GM23338 (cell line): ENCODE data around the gene FAM222A. TPM values are rescaled to one million over a fixed set of nuclear protein-coding genes. Genes with fewer than 3 reads are reported as not detected.

ENCODE experiments used
- ATAC-seq: fragments of 200-7000 bp; cut with Tn5 transposase; 3 replicates; pipeline ENCODE4 v1.9.1; 2020
- DNase-seq: peaks from one replicate; pipeline ENCODE4 v3.0.0-alpha.2; 2015; ENCODE audit warnings: low spot score
- H2AFZ ChIP-seq: fragments of 200-600 bp; sonication (generic); 2 replicates; pipeline ENCODE4 v1.8.0; 2016; ENCODE audit warnings: antibody characterized with exemption, mild to moderate bottlenecking, moderate library complexity
- H3F3A ChIP-seq: fragments of 200-600 bp; sonication (generic); replicated peaks from 2 replicates; pipeline ENCODE4 v1.8.0; 2017; ENCODE audit warnings: antibody characterized with exemption, mixed run types, low read depth
- H3K27ac ChIP-seq: fragments of 200-600 bp; sonication (generic); 2 replicates; pipeline ENCODE4 v1.6.1; 2016; ENCODE audit warnings: low read depth
- H3K27me3 ChIP-seq: fragments of 200-600 bp; sonication (generic); 2 replicates; pipeline ENCODE4 v1.8.0; 2016; ENCODE audit warnings: mild to moderate bottlenecking, mixed run types, moderate library complexity; ENCODE audit not compliant: insufficient read depth
- H3K36me3 ChIP-seq: fragments of 200-600 bp; sonication (generic); 2 replicates; pipeline ENCODE4 v1.8.0; 2016; ENCODE audit warnings: mild to moderate bottlenecking; ENCODE audit not compliant: insufficient read depth
- H3K4me1 ChIP-seq: fragments of 200-600 bp; sonication (generic); 2 replicates; pipeline ENCODE4 v1.8.0; 2016; ENCODE audit warnings: mild to moderate bottlenecking, moderate library complexity; ENCODE audit not compliant: insufficient read depth
- H3K4me2 ChIP-seq: fragments of 200-600 bp; sonication (generic); 2 replicates; pipeline ENCODE4 v1.7.1; 2017; ENCODE audit warnings: mixed run types
- H3K4me3 ChIP-seq: fragments of 200-600 bp; sonication (generic); 2 replicates; pipeline ENCODE4 v1.6.1; 2016; ENCODE audit warnings: mixed run types
- H3K79me2 ChIP-seq: fragments of 200-600 bp; sonication (generic); replicated peaks from 2 replicates; pipeline ENCODE4 v1.8.0; 2017; ENCODE audit warnings: mild to moderate bottlenecking; ENCODE audit not compliant: insufficient read depth
- H3K9me2 ChIP-seq: fragments of 200-600 bp; sonication (generic); 2 replicates; pipeline ENCODE4 v1.8.0; 2017; ENCODE audit not compliant: insufficient read depth
- H4K20me1 ChIP-seq: fragments of 200-600 bp; sonication (generic); replicated peaks from 2 replicates; pipeline ENCODE4 v1.8.0; 2017; ENCODE audit warnings: mild to moderate bottlenecking; ENCODE audit not compliant: insufficient read depth
- H3K27ac Mint-ChIP-seq: 2 replicates; pipeline ENCODE4 v1.8.0; 2020; ENCODE audit warnings: inconsistent platforms, mild to moderate bottlenecking, moderate library complexity, mixed read lengths
- H3K27me3 Mint-ChIP-seq: 3 replicates; pipeline ENCODE4 v1.8.0; 2022; ENCODE audit warnings: low read depth, mild to moderate bottlenecking, moderate library complexity, mixed read lengths, inconsistent platforms; ENCODE audit not compliant: insufficient read depth, poor library complexity
- H3K36me3 Mint-ChIP-seq: 3 replicates; pipeline ENCODE4 v1.8.0; 2021; ENCODE audit warnings: low read depth, mild to moderate bottlenecking, inconsistent platforms, moderate library complexity, mixed read lengths
- H3K4me1 Mint-ChIP-seq: 3 replicates; pipeline ENCODE4 v1.8.0; 2020; ENCODE audit warnings: mild to moderate bottlenecking, inconsistent platforms, mixed read lengths
- H3K4me3 Mint-ChIP-seq: 3 replicates; pipeline ENCODE4 v1.8.0; 2021; ENCODE audit warnings: moderate library complexity, mild to moderate bottlenecking, inconsistent platforms, mixed read lengths
- H3K9me3 Mint-ChIP-seq: 3 replicates; pipeline ENCODE4 v1.8.0; 2020; ENCODE audit warnings: moderate library complexity, mild to moderate bottlenecking, inconsistent platforms, mixed read lengths
- CREB1 ChIP-seq: fragments of 250-450 bp; sonication (Bioruptor Pico); IDR thresholded peaks from 2 replicates; pipeline ENCODE4 v1.5.0; 2020; ENCODE audit warnings: low read depth, mild to moderate bottlenecking, moderate library complexity
- JUNB ChIP-seq: IDR thresholded peaks from one replicate; pipeline ENCODE4 v1.6.1; 2016; ENCODE audit warnings: antibody characterized with exemption; ENCODE audit not compliant: unreplicated experiment
- NANOG ChIP-seq: IDR thresholded peaks from 2 replicates; pipeline ENCODE4 v1.6.1; 2016; ENCODE audit warnings: antibody characterized with exemption, borderline replicate concordance
- POLR2AphosphoS5 ChIP-seq: IDR thresholded peaks from 2 replicates; pipeline ENCODE4 v1.6.1; 2016; ENCODE audit warnings: antibody characterized with exemption, low read depth
- STAT1 ChIP-seq: IDR thresholded peaks from one replicate; pipeline ENCODE4 v1.6.1; 2016; ENCODE audit warnings: antibody characterized with exemption; ENCODE audit not compliant: unreplicated experiment
- ZNF331 ChIP-seq: fragments of 250-450 bp; sonication (Bioruptor Pico); IDR thresholded peaks from 2 replicates; pipeline ENCODE4 v1.5.0; 2020; ENCODE audit warnings: low read depth, mild to moderate bottlenecking, moderate library complexity
- polyA plus RNA-seq: library from polyadenylated mRNA; unstranded; fragments of >200 nt; fragmentation: Nextera tagmentation; extraction: Ambion mirVana; gene quantifications from 2 replicates; pipeline ENCODE4 v1.2.1, GENCODE V29; 2016
- total RNA-seq: library from RNA; depleted of rRNA; stranded (reverse); fragments of >200 nt; shearing (Covaris generic); gene quantifications from 2 replicates; pipeline ENCODE4 v1.2.3, GENCODE V29; 2014
- TF ChIP-seq, protein P1 (sequence below): fragments of 250-450 bp; sonication (Bioruptor Pico); IDR thresholded peaks from 2 replicates; pipeline ENCODE4 v1.5.0; 2020; ENCODE audit warnings: mild to moderate bottlenecking, moderate library complexity
- TF ChIP-seq, protein P2 (sequence below): IDR thresholded peaks from 2 replicates; pipeline ENCODE4 v1.6.1; 2016; ENCODE audit warnings: antibody characterized with exemption
- TF ChIP-seq, protein P3 (sequence below), 2 experiments: fragments of 200-600 bp in 1 of 2; sonication (generic) in 1 of 2; conservative IDR thresholded peaks; 2 replicates each; pipeline versions ENCODE4 v1.5.1 to v1.6.1; 2016 to 2017; ENCODE audit warnings: antibody characterized with exemption in 2 of 2, low read depth in 2 of 2, mild to moderate bottlenecking in 2 of 2, moderate library complexity in 1 of 2
- TF ChIP-seq, protein P4 (sequence below): IDR thresholded peaks from one replicate; pipeline ENCODE4 v1.6.1; 2018; ENCODE audit warnings: antibody characterized with exemption; ENCODE audit not compliant: unreplicated experiment

Gene FAM222A
- total and polyA plus RNA-seq, 2 experiments from 2014 or later = 0.78 to 2.1 TPM

DNA sequence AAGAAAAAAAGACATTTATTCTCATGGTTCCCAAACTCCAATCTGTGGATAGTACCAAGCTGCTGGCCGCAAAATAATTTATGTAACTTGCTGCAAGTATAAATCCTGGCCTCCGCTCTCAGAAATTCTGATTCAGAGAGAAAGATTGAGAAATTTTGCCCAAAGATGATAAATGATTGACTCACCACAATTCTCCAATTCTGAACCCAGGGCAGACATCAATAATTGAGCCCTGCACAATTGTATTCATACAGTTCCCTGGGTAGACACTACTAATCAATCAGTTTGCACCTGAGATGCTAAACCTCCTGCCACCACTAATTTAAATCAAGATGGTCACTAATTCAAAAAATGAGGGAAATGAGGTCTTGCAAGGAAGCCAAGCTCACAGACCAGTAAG lies 81.4 kb downstream of the FAM222A start:
- Histone ChIP-seq H3K4me3 (no peak overlapping the region), H3K79me2 (no peaks in the 10 kb centered on the region), H3K27me3 (no peaks in the 10 kb centered on the region), H3K4me1 (no peaks in the 10 kb centered on the region), H3F3A (no peaks in the 10 kb centered on the region), H3K4me2 (no peak overlapping the region), H2AFZ (no peak overlapping the region), H3K36me3 (no peaks in the 10 kb centered on the region), H4K20me1 (no peaks in the 10 kb centered on the region), H3K9me2 (no peaks in the 10 kb centered on the region), H3K27ac (no peak overlapping the region)
- DNase-seq (no peak), ATAC-seq (no peak)
- Mint-ChIP-seq H3K27me3 (peaks cover 3% of the 10 kb centered on the region), H3K9me3 (no peaks in the 10 kb centered on the region), H3K4me1 (no peaks in the 10 kb centered on the region; the same call in 2 of the 3 replicates), H3K27ac (no peak overlapping the region), H3K4me3 (no peak overlapping the region; the same call in 2 of the 3 replicates), H3K36me3 (no peaks in the 10 kb centered on the region)
- TF ChIP-seq JUNB (no peak), POLR2AphosphoS5 (no peak), CREB1 (CRISPR knock-in tag) (no peak), NANOG (no peak), STAT1 (no peak), ZNF331 (CRISPR knock-in tag) (no peak)
- TF ChIP-seq, protein P1, sequence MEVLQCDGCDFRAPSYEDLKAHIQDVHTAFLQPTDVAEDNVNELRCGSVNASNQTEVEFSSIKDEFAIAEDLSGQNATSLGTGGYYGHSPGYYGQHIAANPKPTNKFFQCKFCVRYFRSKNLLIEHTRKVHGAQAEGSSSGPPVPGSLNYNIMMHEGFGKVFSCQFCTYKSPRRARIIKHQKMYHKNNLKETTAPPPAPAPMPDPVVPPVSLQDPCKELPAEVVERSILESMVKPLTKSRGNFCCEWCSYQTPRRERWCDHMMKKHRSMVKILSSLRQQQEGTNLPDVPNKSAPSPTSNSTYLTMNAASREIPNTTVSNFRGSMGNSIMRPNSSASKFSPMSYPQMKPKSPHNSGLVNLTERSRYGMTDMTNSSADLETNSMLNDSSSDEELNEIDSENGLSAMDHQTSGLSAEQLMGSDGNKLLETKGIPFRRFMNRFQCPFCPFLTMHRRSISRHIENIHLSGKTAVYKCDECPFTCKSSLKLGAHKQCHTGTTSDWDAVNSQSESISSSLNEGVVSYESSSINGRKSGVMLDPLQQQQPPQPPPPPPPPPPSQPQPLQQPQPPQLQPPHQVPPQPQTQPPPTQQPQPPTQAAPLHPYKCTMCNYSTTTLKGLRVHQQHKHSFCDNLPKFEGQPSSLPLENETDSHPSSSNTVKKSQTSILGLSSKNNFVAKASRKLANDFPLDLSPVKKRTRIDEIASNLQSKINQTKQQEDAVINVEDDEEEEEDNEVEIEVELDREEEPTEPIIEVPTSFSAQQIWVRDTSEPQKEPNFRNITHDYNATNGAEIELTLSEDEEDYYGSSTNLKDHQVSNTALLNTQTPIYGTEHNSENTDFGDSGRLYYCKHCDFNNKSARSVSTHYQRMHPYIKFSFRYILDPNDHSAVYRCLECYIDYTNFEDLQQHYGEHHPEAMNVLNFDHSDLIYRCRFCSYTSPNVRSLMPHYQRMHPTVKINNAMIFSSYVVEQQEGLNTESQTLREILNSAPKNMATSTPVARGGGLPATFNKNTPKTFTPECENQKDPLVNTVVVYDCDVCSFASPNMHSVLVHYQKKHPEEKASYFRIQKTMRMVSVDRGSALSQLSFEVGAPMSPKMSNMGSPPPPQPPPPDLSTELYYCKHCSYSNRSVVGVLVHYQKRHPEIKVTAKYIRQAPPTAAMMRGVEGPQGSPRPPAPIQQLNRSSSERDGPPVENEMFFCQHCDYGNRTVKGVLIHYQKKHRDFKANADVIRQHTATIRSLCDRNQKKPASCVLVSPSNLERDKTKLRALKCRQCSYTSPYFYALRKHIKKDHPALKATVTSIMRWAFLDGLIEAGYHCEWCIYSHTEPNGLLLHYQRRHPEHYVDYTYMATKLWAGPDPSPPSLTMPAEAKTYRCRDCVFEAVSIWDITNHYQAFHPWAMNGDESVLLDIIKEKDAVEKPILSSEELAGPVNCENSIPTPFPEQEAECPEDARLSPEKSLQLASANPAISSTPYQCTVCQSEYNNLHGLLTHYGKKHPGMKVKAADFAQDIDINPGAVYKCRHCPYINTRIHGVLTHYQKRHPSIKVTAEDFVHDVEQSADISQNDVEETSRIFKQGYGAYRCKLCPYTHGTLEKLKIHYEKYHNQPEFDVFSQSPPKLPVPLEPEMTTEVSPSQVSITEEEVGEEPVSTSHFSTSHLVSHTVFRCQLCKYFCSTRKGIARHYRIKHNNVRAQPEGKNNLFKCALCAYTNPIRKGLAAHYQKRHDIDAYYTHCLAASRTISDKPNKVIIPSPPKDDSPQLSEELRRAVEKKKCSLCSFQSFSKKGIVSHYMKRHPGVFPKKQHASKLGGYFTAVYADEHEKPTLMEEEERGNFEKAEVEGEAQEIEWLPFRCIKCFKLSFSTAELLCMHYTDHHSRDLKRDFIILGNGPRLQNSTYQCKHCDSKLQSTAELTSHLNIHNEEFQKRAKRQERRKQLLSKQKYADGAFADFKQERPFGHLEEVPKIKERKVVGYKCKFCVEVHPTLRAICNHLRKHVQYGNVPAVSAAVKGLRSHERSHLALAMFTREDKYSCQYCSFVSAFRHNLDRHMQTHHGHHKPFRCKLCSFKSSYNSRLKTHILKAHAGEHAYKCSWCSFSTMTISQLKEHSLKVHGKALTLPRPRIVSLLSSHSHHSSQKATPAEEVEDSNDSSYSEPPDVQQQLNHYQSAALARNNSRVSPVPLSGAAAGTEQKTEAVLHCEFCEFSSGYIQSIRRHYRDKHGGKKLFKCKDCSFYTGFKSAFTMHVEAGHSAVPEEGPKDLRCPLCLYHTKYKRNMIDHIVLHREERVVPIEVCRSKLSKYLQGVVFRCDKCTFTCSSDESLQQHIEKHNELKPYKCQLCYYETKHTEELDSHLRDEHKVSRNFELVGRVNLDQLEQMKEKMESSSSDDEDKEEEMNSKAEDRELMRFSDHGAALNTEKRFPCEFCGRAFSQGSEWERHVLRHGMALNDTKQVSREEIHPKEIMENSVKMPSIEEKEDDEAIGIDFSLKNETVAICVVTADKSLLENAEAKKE = no peak
- TF ChIP-seq, protein P2, sequence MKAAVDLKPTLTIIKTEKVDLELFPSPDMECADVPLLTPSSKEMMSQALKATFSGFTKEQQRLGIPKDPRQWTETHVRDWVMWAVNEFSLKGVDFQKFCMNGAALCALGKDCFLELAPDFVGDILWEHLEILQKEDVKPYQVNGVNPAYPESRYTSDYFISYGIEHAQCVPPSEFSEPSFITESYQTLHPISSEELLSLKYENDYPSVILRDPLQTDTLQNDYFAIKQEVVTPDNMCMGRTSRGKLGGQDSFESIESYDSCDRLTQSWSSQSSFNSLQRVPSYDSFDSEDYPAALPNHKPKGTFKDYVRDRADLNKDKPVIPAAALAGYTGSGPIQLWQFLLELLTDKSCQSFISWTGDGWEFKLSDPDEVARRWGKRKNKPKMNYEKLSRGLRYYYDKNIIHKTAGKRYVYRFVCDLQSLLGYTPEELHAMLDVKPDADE = no peak
- TF ChIP-seq, protein P3, sequence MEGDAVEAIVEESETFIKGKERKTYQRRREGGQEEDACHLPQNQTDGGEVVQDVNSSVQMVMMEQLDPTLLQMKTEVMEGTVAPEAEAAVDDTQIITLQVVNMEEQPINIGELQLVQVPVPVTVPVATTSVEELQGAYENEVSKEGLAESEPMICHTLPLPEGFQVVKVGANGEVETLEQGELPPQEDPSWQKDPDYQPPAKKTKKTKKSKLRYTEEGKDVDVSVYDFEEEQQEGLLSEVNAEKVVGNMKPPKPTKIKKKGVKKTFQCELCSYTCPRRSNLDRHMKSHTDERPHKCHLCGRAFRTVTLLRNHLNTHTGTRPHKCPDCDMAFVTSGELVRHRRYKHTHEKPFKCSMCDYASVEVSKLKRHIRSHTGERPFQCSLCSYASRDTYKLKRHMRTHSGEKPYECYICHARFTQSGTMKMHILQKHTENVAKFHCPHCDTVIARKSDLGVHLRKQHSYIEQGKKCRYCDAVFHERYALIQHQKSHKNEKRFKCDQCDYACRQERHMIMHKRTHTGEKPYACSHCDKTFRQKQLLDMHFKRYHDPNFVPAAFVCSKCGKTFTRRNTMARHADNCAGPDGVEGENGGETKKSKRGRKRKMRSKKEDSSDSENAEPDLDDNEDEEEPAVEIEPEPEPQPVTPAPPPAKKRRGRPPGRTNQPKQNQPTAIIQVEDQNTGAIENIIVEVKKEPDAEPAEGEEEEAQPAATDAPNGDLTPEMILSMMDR (conservative IDR thresholded peaks at IDR 0.05; ENCODE audit: low read depth in 2 of 2) = no peak
- TF ChIP-seq, protein P4, sequence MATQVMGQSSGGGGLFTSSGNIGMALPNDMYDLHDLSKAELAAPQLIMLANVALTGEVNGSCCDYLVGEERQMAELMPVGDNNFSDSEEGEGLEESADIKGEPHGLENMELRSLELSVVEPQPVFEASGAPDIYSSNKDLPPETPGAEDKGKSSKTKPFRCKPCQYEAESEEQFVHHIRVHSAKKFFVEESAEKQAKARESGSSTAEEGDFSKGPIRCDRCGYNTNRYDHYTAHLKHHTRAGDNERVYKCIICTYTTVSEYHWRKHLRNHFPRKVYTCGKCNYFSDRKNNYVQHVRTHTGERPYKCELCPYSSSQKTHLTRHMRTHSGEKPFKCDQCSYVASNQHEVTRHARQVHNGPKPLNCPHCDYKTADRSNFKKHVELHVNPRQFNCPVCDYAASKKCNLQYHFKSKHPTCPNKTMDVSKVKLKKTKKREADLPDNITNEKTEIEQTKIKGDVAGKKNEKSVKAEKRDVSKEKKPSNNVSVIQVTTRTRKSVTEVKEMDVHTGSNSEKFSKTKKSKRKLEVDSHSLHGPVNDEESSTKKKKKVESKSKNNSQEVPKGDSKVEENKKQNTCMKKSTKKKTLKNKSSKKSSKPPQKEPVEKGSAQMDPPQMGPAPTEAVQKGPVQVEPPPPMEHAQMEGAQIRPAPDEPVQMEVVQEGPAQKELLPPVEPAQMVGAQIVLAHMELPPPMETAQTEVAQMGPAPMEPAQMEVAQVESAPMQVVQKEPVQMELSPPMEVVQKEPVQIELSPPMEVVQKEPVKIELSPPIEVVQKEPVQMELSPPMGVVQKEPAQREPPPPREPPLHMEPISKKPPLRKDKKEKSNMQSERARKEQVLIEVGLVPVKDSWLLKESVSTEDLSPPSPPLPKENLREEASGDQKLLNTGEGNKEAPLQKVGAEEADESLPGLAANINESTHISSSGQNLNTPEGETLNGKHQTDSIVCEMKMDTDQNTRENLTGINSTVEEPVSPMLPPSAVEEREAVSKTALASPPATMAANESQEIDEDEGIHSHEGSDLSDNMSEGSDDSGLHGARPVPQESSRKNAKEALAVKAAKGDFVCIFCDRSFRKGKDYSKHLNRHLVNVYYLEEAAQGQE = no peak
